NCI-H2227 (cell line): ENCODE data around the gene KRT23.
A peak's percentile ranks its signal among the peaks of the same experiment; 100 is the strongest.
"Not testable (repeated sequence)": the region's sequence is repeated elsewhere in the genome, so short reads cannot be mapped to it uniquely, and the experiment has no call there.

ENCODE experiments used
- DNase-seq: peaks from one replicate; lab custom pipeline; 2025; ENCODE audit not compliant: unreplicated experiment; lab: John Stamatoyannopoulos, UW

Gene KRT23

DNA sequence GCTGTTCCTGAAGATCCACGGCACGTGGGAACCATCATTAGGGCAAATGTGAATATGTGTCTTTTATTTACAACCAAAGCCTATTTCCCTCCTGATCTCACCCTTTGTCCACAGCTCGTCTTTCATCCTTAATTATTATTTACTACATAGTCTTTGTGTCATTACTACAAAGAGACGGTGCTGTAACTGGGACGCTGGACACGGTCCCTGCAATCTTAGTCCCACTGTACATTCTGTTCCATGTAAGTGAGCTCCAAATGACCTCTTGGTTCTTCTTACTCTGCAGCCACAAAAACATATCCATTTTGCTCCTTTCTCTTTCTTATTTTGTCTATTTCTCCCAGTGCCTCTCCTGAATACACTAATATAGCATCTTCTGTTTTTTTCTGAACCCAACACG, 12.7 kb upstream of the KRT23 start:
- DNase-seq, result peak; percentile 24

DNA sequence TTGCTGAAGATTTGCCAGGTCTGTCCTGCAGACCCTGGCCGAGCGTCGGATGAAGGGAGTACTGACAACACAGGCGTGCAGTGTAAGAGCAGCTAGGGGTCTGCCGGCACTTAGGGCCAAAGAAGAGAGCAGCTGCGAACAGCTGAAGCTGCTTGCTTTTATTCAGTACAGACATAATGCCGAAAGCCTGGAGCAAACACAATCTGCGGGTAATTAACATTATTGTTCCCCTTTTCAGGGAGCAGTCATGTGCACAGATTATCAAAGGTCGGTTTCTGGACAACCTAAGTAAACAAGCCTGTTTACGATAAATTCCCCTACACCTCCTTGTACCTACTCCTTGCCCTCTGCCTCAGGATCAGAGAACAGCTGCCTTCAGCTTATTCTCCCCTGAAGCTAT, 12.0 kb upstream of the KRT23 start:
- DNase-seq, result peak; percentile 56

GRCh38 chr17:40947929-40948328, 10.5 kb upstream of the KRT23 start:
- DNase-seq, result no peak

- no peak for DNase-seq
Measured at GRCh38 chr17:40945414-40945813, 8.0 kb upstream of the KRT23 start.

DNA sequence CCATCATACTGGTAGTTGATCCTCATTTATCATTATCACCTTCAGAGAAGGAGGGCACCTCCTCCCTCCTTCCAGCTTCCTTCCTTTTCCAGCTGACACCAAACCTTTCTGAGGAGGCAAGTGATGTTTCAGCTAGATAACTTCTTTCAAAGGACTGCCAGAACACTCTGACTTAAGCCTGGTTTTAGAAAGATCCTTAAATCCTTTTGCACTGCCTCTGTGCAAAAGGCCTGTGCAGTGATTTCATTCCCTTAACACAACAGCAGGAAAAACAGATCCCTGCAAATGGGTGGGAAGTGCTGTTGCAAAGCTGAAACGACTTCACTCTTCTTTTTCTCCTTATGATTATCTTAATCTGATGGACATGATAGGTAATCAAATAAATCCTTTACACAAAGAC, 7.1 kb upstream of the KRT23 start:
- no peak for DNase-seq

- no peak for DNase-seq
Measured at GRCh38 chr17:40942553-40942952, 5.1 kb upstream of the KRT23 start.

GRCh38 chr17:40940266-40940665, 2.8 kb upstream of the KRT23 start:
- no peak for DNase-seq

GRCh38 chr17:40938981-40939380, 1.5 kb upstream of the KRT23 start:
- DNase-seq, result no peak

- DNase-seq, result no peak
Measured at GRCh38 chr17:40936976-40937375, 470 bp downstream of the KRT23 start.

DNA sequence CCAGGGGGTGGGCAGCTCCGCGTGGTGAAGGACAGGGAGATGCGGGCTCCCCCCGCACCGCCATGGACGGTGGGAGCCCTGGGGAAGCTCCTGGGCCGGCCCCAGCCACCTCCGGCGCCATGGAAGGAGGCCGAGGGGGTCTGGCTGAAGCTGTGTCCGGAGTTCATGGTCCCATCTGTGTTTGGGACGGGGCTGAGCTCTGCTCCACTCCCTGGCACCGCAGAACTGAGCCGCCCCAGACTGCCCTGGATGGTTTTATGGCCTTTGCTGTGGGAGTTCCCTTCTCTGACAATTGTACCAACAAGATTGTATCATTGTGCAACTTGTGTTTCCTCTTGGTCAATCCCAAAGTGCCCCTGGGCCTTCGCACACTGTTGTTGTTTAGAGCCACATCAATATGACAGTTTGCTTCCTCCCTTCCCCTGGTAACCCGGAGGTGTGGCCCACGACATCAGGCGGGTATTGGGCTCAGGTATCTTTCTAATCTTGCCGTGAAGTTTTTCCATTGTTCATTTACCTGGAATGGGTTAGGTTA, 942 bp downstream of the KRT23 start:
- no peak for DNase-seq

GRCh38 chr17:40935624-40936023, 1.8 kb downstream of the KRT23 start:
- no peak for DNase-seq

- no peak for DNase-seq
Measured at GRCh38 chr17:40932608-40933007, 4.8 kb downstream of the KRT23 start.

GRCh38 chr17:40931311-40931710, 6.1 kb downstream of the KRT23 start:
- DNase-seq, result no peak

- no peak for DNase-seq
Measured at GRCh38 chr17:40926341-40926740, 11.1 kb downstream of the KRT23 start.

GRCh38 chr17:40922239-40922638, 15.2 kb downstream of the KRT23 start:
- no peak for DNase-seq

DNA sequence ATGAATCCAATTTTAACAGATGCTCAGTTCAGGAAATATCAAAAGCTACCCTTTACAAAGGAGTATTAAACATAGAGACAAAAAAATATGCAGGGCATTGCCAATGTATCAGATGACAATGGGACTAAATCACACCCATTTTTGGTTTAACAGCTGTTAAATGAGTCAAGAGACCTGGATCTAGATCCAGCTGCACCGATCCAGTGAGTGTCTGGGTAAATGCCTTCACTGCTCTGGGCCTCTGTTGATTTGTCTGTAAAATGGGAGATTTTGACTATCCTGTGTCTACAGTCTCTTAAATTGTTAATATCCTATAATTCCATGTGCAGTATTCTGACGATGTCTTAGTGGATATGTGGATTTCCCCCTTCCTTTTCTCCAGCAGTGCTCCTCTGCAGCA, 16.4 kb downstream of the KRT23 start:
- DNase-seq, result no peak

GRCh38 chr17:40917116-40917515, 20.3 kb downstream of the KRT23 start:
- not testable (repeated sequence) for DNase-seq

DNA sequence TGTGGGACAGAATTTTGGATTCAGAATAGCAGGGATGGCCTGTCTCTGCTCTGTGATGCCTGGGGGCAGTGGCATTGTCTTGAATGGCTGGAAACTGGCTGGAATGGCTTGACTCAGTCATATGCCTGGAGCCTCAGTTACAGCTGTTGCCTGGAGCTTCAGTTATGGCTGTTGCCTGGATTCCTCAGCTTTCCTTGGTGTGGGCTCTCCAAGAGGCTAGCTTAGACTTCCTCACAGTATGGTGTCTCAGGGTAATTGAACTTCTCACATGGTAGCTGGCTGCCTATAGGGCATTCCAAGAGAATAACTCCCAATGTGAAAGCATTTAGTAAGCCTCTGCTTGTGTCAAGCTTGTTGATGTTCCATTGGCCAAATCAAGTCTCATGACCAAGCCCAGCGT, 21.1 kb downstream of the KRT23 start:
- no peak for DNase-seq

GRCh38 chr17:40915721-40916256, 21.7 kb downstream of the KRT23 start:
- DNase-seq, result no peak

DNA sequence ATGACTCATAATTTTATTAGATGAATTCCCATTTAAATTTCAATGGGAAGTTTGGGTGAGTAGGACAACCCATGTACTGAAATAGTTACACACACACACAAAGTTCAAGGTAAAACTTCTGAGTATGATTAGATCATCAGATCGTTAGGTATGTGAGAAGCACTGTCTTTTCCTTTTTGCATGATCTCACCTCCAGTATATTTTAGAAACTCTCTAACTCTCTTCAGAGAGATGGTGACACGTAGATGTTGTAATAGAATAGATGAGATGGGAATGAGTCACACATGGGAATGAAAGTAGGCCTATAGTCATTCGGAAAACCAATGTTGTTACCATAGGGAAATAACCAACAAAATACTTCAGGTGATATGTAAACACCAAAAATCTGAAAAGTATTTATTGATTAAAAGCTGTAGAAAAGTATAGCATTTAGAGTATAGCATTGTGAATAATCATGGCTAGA, 22.2 kb downstream of the KRT23 start:
- DNase-seq, result no peak

DNA sequence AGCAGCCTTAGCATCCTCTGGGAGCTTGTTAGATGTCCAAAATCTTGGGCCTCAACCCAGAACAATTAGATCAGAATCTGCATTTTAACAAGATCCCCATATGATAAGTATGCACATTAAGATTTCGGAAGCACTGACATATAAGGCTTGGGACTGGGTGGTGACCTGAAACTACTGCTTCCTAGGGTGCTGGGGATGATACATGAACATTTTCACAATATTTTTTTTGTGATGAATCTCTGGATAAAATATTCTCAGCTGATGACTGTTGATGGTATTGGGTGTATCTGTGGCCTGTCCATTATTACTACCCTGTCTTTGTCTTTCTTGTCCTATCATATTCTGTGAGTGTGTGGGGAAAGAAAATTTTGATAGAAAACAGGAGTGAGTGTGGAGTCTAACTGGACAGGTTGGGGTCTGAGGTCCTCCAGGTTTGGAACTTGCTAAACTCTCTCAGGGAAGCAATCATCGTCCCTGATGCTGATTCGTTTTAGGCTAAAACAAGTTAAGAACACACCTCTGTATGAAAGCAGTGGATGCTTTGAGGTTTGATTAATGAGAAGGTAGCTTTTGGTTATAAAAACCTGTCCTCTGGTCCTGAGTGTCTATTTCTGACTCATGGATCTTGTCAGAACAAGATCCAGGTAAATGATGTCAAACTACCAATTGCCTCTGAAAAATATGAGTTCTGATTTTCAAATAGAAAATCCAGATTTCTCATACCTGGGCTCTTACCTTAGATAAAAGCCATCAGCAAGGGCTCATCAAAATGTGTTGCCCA, 23.2 kb downstream of the KRT23 start:
- DNase-seq, result no peak

GRCh38 chr17:40912486-40913210, 24.8 kb downstream of the KRT23 start:
- DNase-seq, result no peak
